ENCODE data around the gene SAMD4B. TPM values are rescaled to one million over a fixed set of nuclear protein-coding genes. Genes with fewer than 3 reads are reported as not detected.
A peak's percentile ranks its signal among the peaks of the same experiment; 100 is the strongest.

The SAMD4B gene
- total and polyA plus RNA-seq, 9 of the 15 experiments (the other 6 are each of a cell fraction or from before 2014, with no cell fraction given), result 3.4 to 90.5 (median 38.0) TPM

GRCh38 chr19:39403331-39404312 lies 61.4 kb downstream of the SAMD4B start (continued):
- TF ChIP-seq PTRF (tag; IDR thresholded peaks at IDR 0.05), result no peak
- TF ChIP-seq ZNF384 (IDR thresholded peaks at IDR 0.05; ENCODE audit: low read depth, low read length), result no peak
- TF ChIP-seq MAFF (IDR thresholded peaks at IDR 0.05; ENCODE audit: low read length), result peak; percentile 76
- TF ChIP-seq TCF15 (CRISPR knock-in tag; IDR thresholded peaks at IDR 0.05), result no peak
- 0 out of 2 replicates have a peak, but pooled peaks have one; percentile 54 for TF ChIP-seq NBN (IDR thresholded peaks at IDR 0.05; ENCODE audit: low read depth)
- TF ChIP-seq CCAR2 (IDR thresholded peaks at IDR 0.05; ENCODE audit: low read depth, low read length), result no peak
- peak; percentile 89 for TF ChIP-seq MITF (IDR thresholded peaks at IDR 0.05)
- no peak for TF ChIP-seq CGGBP1 (CRISPR knock-in tag; IDR thresholded peaks at IDR 0.05)
- TF ChIP-seq FOXA3 (CRISPR knock-in tag; conservative IDR thresholded peaks at IDR 0.05 in 1 of 2, IDR thresholded peaks at IDR 0.05 in 1 of 2), result no peak
- no peak for TF ChIP-seq ZNF717 (CRISPR knock-in tag; IDR thresholded peaks at IDR 0.05)
- no peak for TF ChIP-seq MTA1 (IDR thresholded peaks at IDR 0.05; ENCODE audit: borderline replicate concordance)
- TF ChIP-seq KLF16 (IDR thresholded peaks at IDR 0.05), result no peak
- no peak for TF ChIP-seq ZNF79 (CRISPR knock-in tag; IDR thresholded peaks at IDR 0.05; ENCODE audit: low read depth)
- TF ChIP-seq FOXJ2 (tag; IDR thresholded peaks at IDR 0.05), result peak; percentile 99
- TF ChIP-seq ZNF609 (CRISPR knock-in tag; IDR thresholded peaks at IDR 0.05; ENCODE audit: borderline replicate concordance), result no peak
- TF ChIP-seq ZNF174 (CRISPR knock-in tag; IDR thresholded peaks at IDR 0.05), result no peak
- 0 out of 2 replicates have a peak, but pooled peaks have one; percentile 10 for TF ChIP-seq ATF4 (CRISPR knock-in tag; IDR thresholded peaks at IDR 0.05)
- TF ChIP-seq DLX4 (CRISPR knock-in tag; IDR thresholded peaks at IDR 0.05), result no peak
- peak; percentile 63; the same call in 1 of the 2 replicates for TF ChIP-seq NFE2L1 (tag; IDR thresholded peaks at IDR 0.05; ENCODE audit: borderline replicate concordance, low read depth)

Measured in K562 (cell line).